Stimulated activated naive B cell treated with anti-CD40 and anti-IgM and Interleukin-4, amounts not matched to agents 10 μg/mL and 1 μg/mL and 100 μg/mL, for 72 hours (primary cell): ENCODE measurements around the gene KCNB1.

ENCODE experiments used
- ATAC-seq, 2 donors: fragments of 150-1000 bp; cut with Tn5 transposase; replicated peaks; 2 replicates each; pipeline ENCODE4 v1.10.0; 2021; ENCODE audit warnings: moderate library complexity in 1 of 2
- DNase-seq: peaks from one replicate; pipeline ENCODE4 v3.0.0; 2021
- H3K27ac Mint-ChIP-seq: one replicate; pipeline ENCODE4 v1.8.0; 2022; ENCODE audit warnings: mild to moderate bottlenecking, mixed read lengths
- H3K27me3 Mint-ChIP-seq, 2 donors: one replicate each; pipeline ENCODE4 v1.8.0; 2022; ENCODE audit warnings: mixed read lengths in 2 of 2
- H3K36me3 Mint-ChIP-seq, 2 donors: one replicate each; pipeline ENCODE4 v1.8.0; 2022; ENCODE audit warnings: mixed read lengths in 2 of 2, mild to moderate bottlenecking in 1 of 2
- H3K4me1 Mint-ChIP-seq, 2 donors: one replicate each; pipeline ENCODE4 v1.8.0; 2022; ENCODE audit warnings: mixed read lengths in 2 of 2, mild to moderate bottlenecking in 1 of 2
- H3K4me3 Mint-ChIP-seq, 2 donors: one replicate each; pipeline ENCODE4 v1.8.0; 2022; ENCODE audit warnings: mild to moderate bottlenecking in 2 of 2, mixed read lengths in 2 of 2, moderate library complexity in 1 of 2
- H3K9me3 Mint-ChIP-seq, 2 donors: one replicate each; pipeline ENCODE4 v1.8.0; 2022; ENCODE audit warnings: mixed read lengths in 2 of 2, mild to moderate bottlenecking in 1 of 2

The KCNB1 gene

GRCh38 chr20:49482621-49483017 is at the start of gene KCNB1:
Gene KCNB1 (minus strand): TSS chr20:49482668. CDS start chr20:49482480, 188 bp downstream.
- ATAC-seq, result peak; percentile 51 to 52
- Mint-ChIP-seq H3K4me1 (peaks cover 4 to 9% of the 10 kb centered on the region in 2 donors), H3K27ac (no peak within 1 kb of the TSS), H3K27me3 (peaks cover 64 to 88% of the 10 kb centered on the region in 2 donors), H3K36me3 (peaks cover 0 to 5% of the 10 kb centered on the region in 2 donors), H3K4me3 (peak within 1 kb of the TSS in 1 of 2 donors; percentile 44), H3K9me3 (peaks cover 4 to 5% of the 10 kb centered on the region in 2 donors)
- DNase-seq, result peak; percentile 8

GRCh38 chr20:49529470-49529869 is 47.0 kb upstream of the KCNB1 start:
- no peaks in the 10 kb centered on the region for H3K36me3 Mint-ChIP-seq
- H3K4me3 Mint-ChIP-seq, result no peak overlapping the region
- DNase-seq (no peak), ATAC-seq (no peak)
- peaks cover 13 to 14% of the 10 kb centered on the region in 2 donors for H3K27me3 Mint-ChIP-seq
- H3K9me3 Mint-ChIP-seq, result peaks cover 0 to 3% of the 10 kb centered on the region in 2 donors
- H3K27ac Mint-ChIP-seq, result no peak overlapping the region
- H3K4me1 Mint-ChIP-seq, result peaks cover 2 to 4% of the 10 kb centered on the region in 2 donors

- DNase-seq (no peak), ATAC-seq (no peak)
- Mint-ChIP-seq H3K27me3 (peaks cover 27 to 36% of the 10 kb centered on the region in 2 donors), H3K27ac (no peak overlapping the region), H3K9me3 (peaks cover 10 to 14% of the 10 kb centered on the region in 2 donors), H3K36me3 (peaks cover 2 to 6% of the 10 kb centered on the region in 2 donors), H3K4me3 (no peak overlapping the region), H3K4me1 (no peaks in the 10 kb centered on the region)
Measured at GRCh38 chr20:49526568-49526967, 44.1 kb upstream of the KCNB1 start.

GRCh38 chr20:49526056-49526455 is 43.6 kb upstream of the KCNB1 start:
- peaks cover 2 to 6% of the 10 kb centered on the region in 2 donors for H3K36me3 Mint-ChIP-seq
- H3K4me1 Mint-ChIP-seq, result no peaks in the 10 kb centered on the region
- no peak overlapping the region for H3K27ac Mint-ChIP-seq
- no peak overlapping the region for H3K4me3 Mint-ChIP-seq
- peaks cover 28 to 41% of the 10 kb centered on the region in 2 donors for H3K27me3 Mint-ChIP-seq
- DNase-seq (no peak), ATAC-seq (no peak)
- H3K9me3 Mint-ChIP-seq, result peaks cover 10 to 14% of the 10 kb centered on the region in 2 donors

GRCh38 chr20:49523767-49524360 is 41.4 kb upstream of the KCNB1 start:
- Mint-ChIP-seq H3K36me3 (peaks cover 2 to 6% of the 10 kb centered on the region in 2 donors), H3K4me1 (no peaks in the 10 kb centered on the region), H3K9me3 (peaks cover 10 to 14% of the 10 kb centered on the region in 2 donors), H3K4me3 (no peak overlapping the region), H3K27ac (no peak overlapping the region), H3K27me3 (peaks cover 37 to 54% of the 10 kb centered on the region in 2 donors)
- no peak for DNase-seq
- no peak for ATAC-seq

GRCh38 chr20:49521356-49521755 is 38.9 kb upstream of the KCNB1 start:
- no peak for DNase-seq
- Mint-ChIP-seq H3K27ac (no peak overlapping the region), H3K4me1 (no peaks in the 10 kb centered on the region), H3K9me3 (peaks cover 10 to 14% of the 10 kb centered on the region in 2 donors), H3K27me3 (peaks cover 41 to 53% of the 10 kb centered on the region in 2 donors), H3K36me3 (peaks cover 2 to 6% of the 10 kb centered on the region in 2 donors), H3K4me3 (no peak overlapping the region)
- no peak for ATAC-seq

- Mint-ChIP-seq H3K9me3 (peaks cover 8 to 14% of the 10 kb centered on the region in 2 donors), H3K27me3 (peaks cover 40 to 50% of the 10 kb centered on the region in 2 donors), H3K36me3 (peaks cover 2 to 6% of the 10 kb centered on the region in 2 donors), H3K27ac (no peak overlapping the region), H3K4me3 (no peak overlapping the region), H3K4me1 (no peaks in the 10 kb centered on the region)
- DNase-seq (no peak), ATAC-seq (peak in 1 of 2 donors; percentile 31)
Measured at GRCh38 chr20:49519777-49520359, 37.4 kb upstream of the KCNB1 start.

- H3K4me3 Mint-ChIP-seq, result no peak overlapping the region
- H3K9me3 Mint-ChIP-seq, result peaks cover 7 to 14% of the 10 kb centered on the region in 2 donors
- H3K27me3 Mint-ChIP-seq, result peaks cover 36 to 46% of the 10 kb centered on the region in 2 donors
- no peaks in the 10 kb centered on the region for H3K4me1 Mint-ChIP-seq
- DNase-seq (no peak), ATAC-seq (no peak)
- peaks cover 2 to 6% of the 10 kb centered on the region in 2 donors for H3K36me3 Mint-ChIP-seq
- no peak overlapping the region for H3K27ac Mint-ChIP-seq
Measured at GRCh38 chr20:49519212-49519712, 36.8 kb upstream of the KCNB1 start.

GRCh38 chr20:49518576-49518975 is 36.1 kb upstream of the KCNB1 start:
- no peak for ATAC-seq
- H3K27ac Mint-ChIP-seq, result no peak overlapping the region
- H3K4me1 Mint-ChIP-seq, result no peaks in the 10 kb centered on the region

GRCh38 chr20:49517805-49518100 is 35.3 kb upstream of the KCNB1 start:
- DNase-seq (no peak), ATAC-seq (no peak)
- Mint-ChIP-seq H3K9me3 (peaks cover 5% of the 10 kb centered on the region in 2 donors), H3K36me3 (peaks cover 2 to 6% of the 10 kb centered on the region in 2 donors), H3K4me3 (no peak overlapping the region), H3K27ac (no peak overlapping the region), H3K27me3 (peaks cover 33 to 35% of the 10 kb centered on the region in 2 donors), H3K4me1 (no peaks in the 10 kb centered on the region)

More at GRCh38 chr20:49518576-49518975, 36.1 kb upstream of the KCNB1 start:
- no peak for DNase-seq
- Mint-ChIP-seq H3K9me3 (peaks cover 4 to 9% of the 10 kb centered on the region in 2 donors), H3K4me3 (no peak overlapping the region), H3K36me3 (peaks cover 2 to 6% of the 10 kb centered on the region in 2 donors), H3K27me3 (peaks cover 36 to 41% of the 10 kb centered on the region in 2 donors)

- Mint-ChIP-seq H3K27ac (no peak overlapping the region), H3K4me3 (no peak overlapping the region), H3K27me3 (peaks cover 30 to 32% of the 10 kb centered on the region in 2 donors), H3K36me3 (peaks cover 2 to 3% of the 10 kb centered on the region in 2 donors), H3K4me1 (no peaks in the 10 kb centered on the region), H3K9me3 (peaks cover 4 to 5% of the 10 kb centered on the region in 2 donors)
- ATAC-seq (no peak), DNase-seq (no peak)
Measured at GRCh38 chr20:49516916-49517804, 34.7 kb upstream of the KCNB1 start.

- DNase-seq, result no peak
- Mint-ChIP-seq H3K27me3 (peaks cover 16 to 25% of the 10 kb centered on the region in 2 donors), H3K36me3 (no peaks in the 10 kb centered on the region), H3K9me3 (peaks cover 0 to 1% of the 10 kb centered on the region in 2 donors), H3K27ac (no peak overlapping the region), H3K4me1 (no peaks in the 10 kb centered on the region), H3K4me3 (no peak overlapping the region)
- ATAC-seq, result no peak
Measured at GRCh38 chr20:49515586-49515985, 33.1 kb upstream of the KCNB1 start.

- Mint-ChIP-seq H3K9me3 (peaks cover 0 to 1% of the 10 kb centered on the region in 2 donors), H3K4me3 (no peak overlapping the region), H3K36me3 (no peaks in the 10 kb centered on the region), H3K27me3 (peaks cover 9 to 19% of the 10 kb centered on the region in 2 donors), H3K27ac (no peak overlapping the region), H3K4me1 (peaks cover 0 to under 1% of the 10 kb centered on the region in 2 donors)
- DNase-seq (no peak), ATAC-seq (peak in 1 of 2 donors; percentile 12)
Measured at GRCh38 chr20:49513517-49513916, 31.0 kb upstream of the KCNB1 start.

GRCh38 chr20:49513009-49513408 is 30.5 kb upstream of the KCNB1 start:
- Mint-ChIP-seq H3K27me3 (peaks cover 13 to 22% of the 10 kb centered on the region in 2 donors), H3K4me3 (no peak overlapping the region), H3K36me3 (no peaks in the 10 kb centered on the region), H3K27ac (no peak overlapping the region), H3K4me1 (peaks cover 0 to 2% of the 10 kb centered on the region in 2 donors), H3K9me3 (peaks cover 0 to 1% of the 10 kb centered on the region in 2 donors)
- DNase-seq (no peak), ATAC-seq (no peak)
